ENCODE results near the gene UCHL1.
"Not testable (repeated sequence)": the region's sequence is repeated elsewhere in the genome, so short reads cannot be mapped to it uniquely, and the experiment has no call there.

The UCHL1 gene

DNA sequence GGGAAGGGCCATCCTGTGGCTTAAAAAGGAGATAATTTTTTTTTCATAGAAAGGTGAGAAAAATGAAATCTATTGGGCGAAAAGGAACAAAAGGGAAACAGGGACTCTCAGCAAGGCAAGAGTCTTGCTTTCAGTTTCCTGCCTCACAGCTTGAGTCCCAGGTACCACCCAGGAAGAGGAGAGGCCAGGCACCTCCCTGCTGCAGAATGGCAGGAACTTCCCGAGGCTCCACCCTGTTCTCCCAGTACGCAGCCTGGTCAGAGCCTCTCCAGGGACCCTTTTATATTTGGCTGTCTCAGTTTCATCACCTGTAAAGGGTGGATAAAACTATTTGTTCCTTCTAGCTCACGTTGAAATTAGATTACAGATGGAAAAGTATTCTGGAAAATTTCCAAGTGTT lies 33.8 kb downstream of the UCHL1 start:
- DNase-seq (ENCODE audit: low read depth, low spot score): no peak

DNA sequence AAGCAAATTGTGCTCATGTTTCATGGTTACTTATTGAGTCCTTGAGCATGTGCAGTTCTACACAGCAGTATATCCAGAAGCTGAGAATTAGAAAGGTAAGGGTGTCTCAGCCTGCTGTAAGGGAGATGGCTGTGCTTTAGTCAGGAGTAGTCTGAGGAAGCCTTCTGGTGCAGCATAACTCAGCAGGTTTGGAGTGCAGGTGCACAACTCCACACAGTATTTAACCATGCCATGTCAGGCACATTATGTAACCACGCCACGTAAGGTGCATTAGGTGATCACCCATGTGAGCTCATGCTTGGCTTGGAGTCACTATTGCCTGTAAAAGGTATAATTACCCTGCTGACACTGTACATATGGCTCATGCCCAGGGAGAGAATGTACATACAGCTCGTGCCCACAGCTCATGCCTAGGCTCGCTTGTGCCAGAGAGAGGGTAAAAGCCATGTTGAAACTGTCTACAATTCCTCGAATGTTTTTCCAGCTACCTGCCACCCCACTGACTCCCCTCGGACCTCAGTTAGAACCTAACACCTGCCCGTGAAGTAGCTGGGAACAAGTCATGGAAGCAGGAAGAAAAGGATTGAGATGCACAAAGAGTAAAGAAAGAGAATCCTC lies 37.8 kb downstream of the UCHL1 start:
- DNase-seq (ENCODE audit: low read depth, low spot score): no peak

DNA sequence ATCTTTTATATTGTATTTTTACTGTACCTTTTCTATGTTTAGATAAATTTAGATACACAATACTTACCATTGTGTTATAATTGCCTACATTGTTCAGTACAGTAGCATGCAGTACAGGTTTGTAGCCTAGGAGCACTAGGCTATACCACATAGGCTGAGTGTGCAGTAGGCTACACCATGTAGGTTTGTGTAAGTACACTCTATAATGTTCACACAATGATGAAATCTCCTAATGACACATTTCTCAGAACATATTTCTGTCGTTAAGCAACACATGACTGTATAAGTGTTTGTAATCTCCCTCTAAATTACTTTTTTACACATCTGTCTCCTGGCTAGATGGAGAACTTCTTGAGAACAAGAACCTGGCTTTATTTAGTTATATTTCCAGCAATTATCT lies 40.3 kb downstream of the UCHL1 start:
- no peak for DNase-seq (ENCODE audit: low read depth, low spot score)

DNA sequence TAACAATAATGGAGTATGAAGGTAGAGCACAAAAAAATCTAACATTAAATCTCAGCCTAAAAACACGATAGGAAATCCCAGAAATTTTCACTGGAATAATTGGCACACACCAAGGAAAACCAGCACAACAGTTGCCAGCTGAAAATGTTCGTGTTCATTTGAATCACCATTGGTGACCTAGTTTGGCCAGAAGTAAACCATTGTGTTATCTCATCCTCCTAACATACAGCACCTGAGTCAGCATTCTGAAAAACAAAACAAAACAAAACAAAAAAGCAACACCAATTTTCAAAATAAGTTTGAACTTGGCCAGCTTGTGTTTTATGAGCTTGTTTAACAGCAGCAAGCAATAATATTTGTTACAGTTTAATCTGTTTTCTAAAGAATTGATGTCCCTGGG lies 41.1 kb downstream of the UCHL1 start:
- DNase-seq (ENCODE audit: low read depth, low spot score): no peak

DNA sequence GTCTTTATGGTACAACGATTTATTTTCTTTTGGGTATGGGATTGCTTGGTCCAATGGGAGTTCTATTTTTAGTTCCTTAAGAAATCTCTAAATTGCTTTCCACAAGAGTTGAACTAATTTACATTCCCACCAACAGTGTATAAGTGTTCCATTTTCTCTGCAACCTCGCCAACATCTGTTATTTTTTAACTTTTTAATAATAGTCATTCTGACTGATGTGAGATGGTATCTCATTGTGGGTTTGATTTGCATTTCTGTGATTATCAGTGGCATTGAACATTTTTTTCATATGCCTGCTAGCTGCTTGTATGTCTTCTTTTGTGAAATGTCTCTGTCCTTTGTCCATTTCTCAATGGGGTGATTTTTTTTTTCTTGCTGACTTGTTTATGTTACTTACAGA lies 42.8 kb downstream of the UCHL1 start:
- DNase-seq (ENCODE audit: low read depth, low spot score): no peak

DNA sequence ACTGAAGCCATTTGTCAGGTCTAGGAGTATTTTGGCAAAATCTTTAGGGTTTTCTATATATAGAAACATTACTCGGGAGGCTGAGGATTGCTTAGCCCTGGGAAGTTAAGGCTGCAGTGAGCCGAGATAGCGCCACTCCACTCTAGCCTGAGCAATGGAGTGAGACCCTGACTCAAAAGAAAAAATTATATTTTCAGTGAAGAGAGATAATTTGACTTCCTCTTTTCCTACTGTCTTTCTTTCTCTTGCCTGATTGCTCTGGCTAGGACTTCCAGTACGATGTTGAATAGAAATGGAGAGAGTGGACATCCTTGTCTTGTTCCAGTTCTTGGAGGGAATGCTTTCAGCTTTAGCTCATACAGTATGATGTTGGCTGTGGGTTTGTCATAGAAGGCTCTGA lies 44.4 kb downstream of the UCHL1 start:
- no peak for DNase-seq (ENCODE audit: low read depth, low spot score)

DNA sequence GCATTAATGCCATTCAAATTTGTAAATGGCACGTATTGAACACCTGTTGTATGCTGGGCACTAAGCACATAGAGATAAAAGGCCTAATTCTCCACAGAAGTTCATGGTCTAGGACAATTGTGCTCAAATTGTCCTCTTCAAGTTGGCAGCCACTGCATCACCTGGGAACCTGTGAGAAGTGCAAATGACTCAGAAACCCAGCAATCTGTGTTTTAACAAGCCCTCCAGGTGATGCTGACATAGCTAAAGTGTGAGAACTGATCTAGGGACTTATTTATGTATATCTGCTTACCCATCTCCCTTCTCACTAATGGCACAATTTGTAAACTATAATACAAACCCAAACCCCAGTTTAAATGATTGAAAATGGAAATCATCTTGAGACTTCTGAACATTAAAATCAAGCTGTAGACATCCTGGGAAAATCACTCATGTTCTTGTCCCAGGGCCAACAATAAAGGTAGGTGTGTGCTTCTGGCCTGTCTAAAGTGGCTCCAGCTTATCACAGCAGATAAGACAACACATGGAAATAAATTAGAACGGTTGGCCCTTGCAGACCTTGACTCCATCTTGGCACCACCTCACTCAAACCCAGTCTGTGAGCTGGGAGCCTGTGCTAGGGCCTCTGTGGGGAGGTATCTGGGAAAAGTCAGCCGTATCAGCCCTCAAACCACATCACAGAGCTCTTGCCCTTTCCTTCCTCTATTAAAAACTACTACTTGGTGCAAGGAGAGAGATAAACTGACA lies 46.8 kb downstream of the UCHL1 start:
- no peak for DNase-seq (ENCODE audit: low read depth, low spot score)

DNA sequence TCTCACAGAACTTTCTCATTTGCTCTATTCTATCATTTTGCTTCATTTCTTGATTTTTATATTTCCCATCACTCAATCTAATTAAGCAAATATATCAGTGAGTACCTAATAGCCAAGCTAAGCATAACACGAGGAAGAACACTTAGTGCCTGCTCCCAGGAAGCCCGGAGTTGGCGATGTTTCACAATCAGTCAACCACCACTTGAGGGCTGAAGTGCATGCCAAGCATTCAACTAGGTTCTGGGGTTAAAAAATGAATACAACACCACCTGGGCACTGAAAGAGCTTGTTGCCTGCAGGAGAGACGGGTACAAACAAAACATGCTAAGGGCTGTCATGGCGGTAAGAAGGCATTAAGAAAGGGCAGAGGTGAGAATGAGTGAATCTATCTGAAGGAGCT lies 47.5 kb downstream of the UCHL1 start:
- no peak for DNase-seq (ENCODE audit: low read depth, low spot score)

DNA sequence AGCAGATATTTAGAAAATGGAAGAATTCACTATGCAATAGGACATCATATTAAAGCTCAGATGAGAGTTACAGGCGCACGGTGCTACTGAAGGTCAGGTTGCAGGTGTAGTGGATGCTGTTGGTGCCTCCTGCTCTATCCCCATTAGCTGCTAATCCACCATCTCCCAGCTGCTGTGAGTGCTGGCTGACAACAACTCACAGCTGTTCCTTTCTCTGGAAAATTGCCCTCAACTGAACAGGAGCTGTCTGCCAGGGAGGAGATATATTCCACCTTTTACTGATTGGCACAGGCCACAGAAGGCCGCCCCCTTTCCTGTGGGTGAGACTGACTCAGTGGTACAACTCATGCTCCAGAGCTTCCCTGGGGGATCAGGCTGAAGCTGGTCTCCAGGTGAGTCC lies 48.7 kb downstream of the UCHL1 start:
- no peak for DNase-seq (ENCODE audit: low read depth, low spot score)

DNA sequence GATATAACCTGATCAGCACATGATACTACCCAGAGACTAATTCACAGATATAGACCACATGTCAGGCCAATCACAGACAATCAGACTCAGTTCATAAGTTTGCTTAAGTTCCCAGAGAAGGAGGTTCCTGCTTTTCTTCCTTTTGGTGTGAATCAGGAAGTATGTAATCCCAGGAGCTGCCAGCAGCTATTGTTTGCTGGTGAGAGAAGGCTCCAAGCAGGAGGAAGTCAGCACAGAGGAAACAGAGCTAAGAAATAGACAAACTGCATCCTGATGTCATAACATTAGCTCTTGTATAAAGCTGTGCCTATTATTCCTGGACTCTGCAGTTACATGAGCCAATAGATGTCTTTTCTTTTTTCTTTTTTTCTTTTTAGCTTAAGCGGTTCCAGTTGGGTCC lies 50.9 kb downstream of the UCHL1 start:
- DNase-seq (ENCODE audit: low read depth, low spot score): no peak

DNA sequence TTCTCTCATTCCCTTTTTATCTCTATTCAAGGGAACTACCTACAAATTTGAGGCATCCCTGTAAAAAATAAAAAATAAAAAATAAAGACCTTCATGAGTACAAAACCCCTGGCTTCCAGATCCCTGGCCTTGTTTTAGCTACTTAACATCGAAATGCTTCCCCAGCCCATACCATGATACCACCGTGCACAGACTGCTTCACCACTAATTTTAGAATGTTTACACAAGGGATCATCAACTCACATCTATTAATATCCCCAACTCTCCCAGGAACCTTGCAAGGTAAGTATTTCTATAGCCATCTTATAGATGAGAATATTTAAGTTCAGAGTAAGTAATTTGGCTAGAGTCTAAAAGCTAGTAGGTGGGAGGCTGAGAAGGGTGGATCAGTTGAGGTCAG lies 51.7 kb downstream of the UCHL1 start:
- DNase-seq (ENCODE audit: low read depth, low spot score): no peak

DNA sequence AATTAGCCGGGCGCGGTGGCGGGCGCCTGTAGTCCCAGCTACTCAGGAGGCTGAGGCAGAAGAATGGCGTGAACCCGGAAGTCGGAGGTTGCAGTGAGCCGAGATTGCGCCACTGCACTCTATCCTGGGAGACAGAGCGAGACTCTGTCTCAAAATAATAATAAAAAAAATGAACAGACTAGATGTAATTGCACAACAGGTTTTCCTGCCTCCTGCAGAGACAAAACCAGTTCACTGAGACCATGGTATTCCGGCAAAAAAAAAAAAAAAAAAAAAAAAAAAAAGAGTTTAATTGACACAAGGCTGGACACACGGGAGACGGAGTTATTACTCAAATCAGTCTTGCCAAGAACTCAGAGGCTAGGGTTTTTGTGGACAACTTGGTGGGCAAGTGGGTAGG lies 58.7 kb downstream of the UCHL1 start:
- DNase-seq (ENCODE audit: low read depth, low spot score): not testable (repeated sequence)

DNA sequence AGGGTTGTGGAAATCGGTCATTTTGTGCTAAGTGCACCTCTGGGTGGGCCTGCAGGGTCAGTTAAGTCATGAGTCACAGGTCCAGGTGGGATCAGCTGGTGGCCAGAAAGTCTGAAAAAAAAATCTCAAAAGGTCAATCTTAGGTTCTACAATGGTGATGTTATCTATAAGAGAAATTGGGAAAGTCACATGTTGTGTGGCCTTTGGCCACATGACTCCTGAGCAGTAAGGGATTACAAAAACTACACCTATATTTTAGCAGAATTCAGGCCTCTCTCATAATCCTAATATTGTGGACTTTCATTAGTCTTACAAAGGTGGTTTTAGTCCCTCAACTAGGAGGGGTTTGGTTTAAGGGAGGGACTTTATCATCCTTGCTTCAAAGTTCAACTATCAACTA lies 59.1 kb downstream of the UCHL1 start:
- no peak for DNase-seq (ENCODE audit: low read depth, low spot score)

All from activated naive CD8-positive, alpha-beta T cell treated with anti-CD3 and anti-CD28 coated beads, Interleukin-2, amount 50 U/mL, for 16 hours (primary cell).